ENCODE results near the gene DDT. TPM values are rescaled to one million over a fixed set of nuclear protein-coding genes. Genes with fewer than 3 reads are reported as not detected.
A peak's percentile ranks its signal among the peaks of the same experiment; 100 is the strongest.
"Not testable (repeated sequence)": the region's sequence is repeated elsewhere in the genome, so short reads cannot be mapped to it uniquely, and the experiment has no call there.

Gene DDT
- total RNA-seq, 1 donor from 2014 or later: 34.5 TPM

- Histone ChIP-seq H3K27ac (no peak overlapping the region), H3K9me3 (ENCODE audit: low read depth) (no peaks in the 10 kb centered on the region), H3K27me3 (no peaks in the 10 kb centered on the region), H4K20me1 (ENCODE audit: low read depth) (no peaks in the 10 kb centered on the region), H2AFZ (replicated peaks) (no peak overlapping the region), H3F3A (ENCODE audit: low read depth) (no peaks in the 10 kb centered on the region), H3K36me3 (no peaks in the 10 kb centered on the region), H3K79me2 (ENCODE audit: low read depth) (no peaks in the 10 kb centered on the region), H3K4me3 (no peak overlapping the region), H3K4me2 (no peak overlapping the region), H3K9ac (no peak overlapping the region), H3K4me1 (peaks cover 6% of the 10 kb centered on the region)
- DNase-seq (ENCODE audit: low spot score): no peak
- Mint-ChIP-seq H3K27ac (peak overlapping the region; percentile 63), H3K36me3 (no peaks in the 10 kb centered on the region), H3K4me3 (no peak overlapping the region), H3K4me1 (peaks cover 8% of the 10 kb centered on the region), H3K27me3 (ENCODE audit: insufficient read depth, low read depth) (peaks cover 2% of the 10 kb centered on the region), H3K9me3 (no peaks in the 10 kb centered on the region)
- TF ChIP-seq EZH2phosphoT487 (IDR thresholded peaks at IDR 0.05) (no peak), EZH2 (IDR thresholded peaks at IDR 0.05) (no peak)
- TF ChIP-seq, protein P1, sequence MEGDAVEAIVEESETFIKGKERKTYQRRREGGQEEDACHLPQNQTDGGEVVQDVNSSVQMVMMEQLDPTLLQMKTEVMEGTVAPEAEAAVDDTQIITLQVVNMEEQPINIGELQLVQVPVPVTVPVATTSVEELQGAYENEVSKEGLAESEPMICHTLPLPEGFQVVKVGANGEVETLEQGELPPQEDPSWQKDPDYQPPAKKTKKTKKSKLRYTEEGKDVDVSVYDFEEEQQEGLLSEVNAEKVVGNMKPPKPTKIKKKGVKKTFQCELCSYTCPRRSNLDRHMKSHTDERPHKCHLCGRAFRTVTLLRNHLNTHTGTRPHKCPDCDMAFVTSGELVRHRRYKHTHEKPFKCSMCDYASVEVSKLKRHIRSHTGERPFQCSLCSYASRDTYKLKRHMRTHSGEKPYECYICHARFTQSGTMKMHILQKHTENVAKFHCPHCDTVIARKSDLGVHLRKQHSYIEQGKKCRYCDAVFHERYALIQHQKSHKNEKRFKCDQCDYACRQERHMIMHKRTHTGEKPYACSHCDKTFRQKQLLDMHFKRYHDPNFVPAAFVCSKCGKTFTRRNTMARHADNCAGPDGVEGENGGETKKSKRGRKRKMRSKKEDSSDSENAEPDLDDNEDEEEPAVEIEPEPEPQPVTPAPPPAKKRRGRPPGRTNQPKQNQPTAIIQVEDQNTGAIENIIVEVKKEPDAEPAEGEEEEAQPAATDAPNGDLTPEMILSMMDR (IDR thresholded peaks at IDR 0.05): no peak
These were observed 28.6 kb upstream of the DDT start for GRCh38 chr22:24002851-24003250.

DNA sequence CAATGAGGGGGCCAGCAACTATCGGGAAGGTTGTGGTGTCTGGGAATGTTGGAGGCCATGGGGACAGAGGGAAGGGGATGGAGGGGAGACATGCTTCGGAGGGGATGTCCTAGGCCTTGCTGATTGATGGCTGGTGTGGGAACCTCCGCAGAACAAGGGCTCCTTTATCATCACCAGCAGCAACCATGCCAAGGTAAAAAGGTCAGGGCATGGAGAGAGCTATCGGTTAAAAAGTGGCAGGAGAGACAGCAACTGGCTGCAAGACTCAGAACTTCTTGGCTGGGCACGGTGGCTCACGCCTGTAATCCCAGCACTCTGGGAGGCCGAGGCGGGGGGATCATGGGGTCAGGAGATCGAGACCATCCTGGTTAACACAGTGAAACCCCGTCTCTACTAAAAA, 28.0 kb upstream of the DDT start:
- Mint-ChIP-seq H3K4me1 (peaks cover 8% of the 10 kb centered on the region), H3K9me3 (no peaks in the 10 kb centered on the region), H3K27ac (peak overlapping the region; percentile 51), H3K27me3 (ENCODE audit: insufficient read depth, low read depth) (peaks cover 2% of the 10 kb centered on the region), H3K36me3 (no peaks in the 10 kb centered on the region), H3K4me3 (no peak overlapping the region)
- Histone ChIP-seq H3K4me2 (no peak overlapping the region), H3K4me1 (peaks cover 6% of the 10 kb centered on the region), H3K36me3 (no peaks in the 10 kb centered on the region), H2AFZ (replicated peaks) (no peak overlapping the region), H3K4me3 (no peak overlapping the region), H3K27ac (no peak overlapping the region), H3K27me3 (no peaks in the 10 kb centered on the region), H3F3A (ENCODE audit: low read depth) (no peaks in the 10 kb centered on the region), H3K9me3 (ENCODE audit: low read depth) (no peaks in the 10 kb centered on the region), H3K79me2 (ENCODE audit: low read depth) (no peaks in the 10 kb centered on the region), H4K20me1 (ENCODE audit: low read depth) (no peaks in the 10 kb centered on the region), H3K9ac (no peak overlapping the region)
- DNase-seq (ENCODE audit: low spot score): no peak
- TF ChIP-seq, protein P1 (IDR thresholded peaks at IDR 0.05): no peak
- no peak for TF ChIP-seq EZH2phosphoT487 (IDR thresholded peaks at IDR 0.05)
- TF ChIP-seq EZH2 (IDR thresholded peaks at IDR 0.05): no peak

GRCh38 chr22:24001314-24001713, 27.1 kb upstream of the DDT start:
- H3K27ac Mint-ChIP-seq: peak overlapping the region; percentile 59
- H3K4me3 Mint-ChIP-seq: peak overlapping the region; percentile 23
- Histone ChIP-seq H3K9me3 (ENCODE audit: low read depth) (no peaks in the 10 kb centered on the region), H4K20me1 (ENCODE audit: low read depth) (no peaks in the 10 kb centered on the region), H3K27ac (no peak overlapping the region), H3K36me3 (no peaks in the 10 kb centered on the region), H3F3A (ENCODE audit: low read depth) (no peaks in the 10 kb centered on the region), H3K79me2 (ENCODE audit: low read depth) (no peaks in the 10 kb centered on the region), H3K27me3 (no peaks in the 10 kb centered on the region), H3K4me2 (no peak overlapping the region), H3K4me3 (no peak overlapping the region), H3K4me1 (peaks cover 6% of the 10 kb centered on the region), H2AFZ (replicated peaks) (peak overlapping the region; percentile 75), H3K9ac (no peak overlapping the region)
- TF ChIP-seq EZH2 (IDR thresholded peaks at IDR 0.05) (no peak), EZH2phosphoT487 (IDR thresholded peaks at IDR 0.05) (no peak)
- TF ChIP-seq, protein P1 (IDR thresholded peaks at IDR 0.05): peak; percentile 11
- H3K36me3 Mint-ChIP-seq: no peaks in the 10 kb centered on the region
- H3K9me3 Mint-ChIP-seq: no peaks in the 10 kb centered on the region
- DNase-seq (ENCODE audit: low spot score): peak; percentile 53
- peaks cover 8% of the 10 kb centered on the region for H3K4me1 Mint-ChIP-seq
- H3K27me3 Mint-ChIP-seq (ENCODE audit: insufficient read depth, low read depth): peaks cover 2% of the 10 kb centered on the region

- not testable (repeated sequence) for H3K27me3 ChIP-seq; H3K9me3 Mint-ChIP-seq; H4K20me1 ChIP-seq (ENCODE audit: low read depth); H3K4me3 ChIP-seq; H3K27me3 Mint-ChIP-seq (ENCODE audit: insufficient read depth, low read depth); H3K4me2 ChIP-seq; H3K9me3 ChIP-seq (ENCODE audit: low read depth); H3F3A ChIP-seq (ENCODE audit: low read depth); H2AFZ ChIP-seq (replicated peaks); H3K4me3 Mint-ChIP-seq; DNase-seq (ENCODE audit: low spot score); H3K27ac ChIP-seq; H3K36me3 Mint-ChIP-seq; H3K4me1 ChIP-seq; H3K79me2 ChIP-seq (ENCODE audit: low read depth); H3K4me1 Mint-ChIP-seq; H3K36me3 ChIP-seq; H3K9ac ChIP-seq
- peak overlapping the region; percentile 8 for H3K27ac Mint-ChIP-seq
These were observed 25.5 kb upstream of the DDT start for GRCh38 chr22:23999779-24000178.

All from neural progenitor cell (in vitro differentiated cells).